HepG2 (cell line): Measurements from ENCODE around the gene JMJD6. TPM values are rescaled to one million over a fixed set of nuclear protein-coding genes. Genes with fewer than 3 reads are reported as not detected.

ENCODE experiments used
- ATAC-seq: fragments of 200-7000 bp; cut with Tn5 transposase; 3 replicates; pipeline ENCODE4 v1.9.1; 2020; ENCODE audit warnings: mild to moderate bottlenecking, moderate library complexity
- BruUV-seq: library from RNA; stranded (reverse); fragments of 400-500 nt; replicated peaks from 2 replicates; lab custom pipeline; 2021; lab: Mats Ljungman, UMichigan
- CTCF ChIA-PET: fragments of 300-600 bp; formaldehyde crosslinking; extraction: SDS; loops from one replicate; lab custom pipeline; 2021; ENCODE audit warnings: low total read pairs, inconsistent platforms, low intra/inter-chr PET ratio; lab: Yijun Ruan, JAX
- POLR2A ChIA-PET: fragments of 350-600 bp; sonication (Branson Sonifier 250); formaldehyde crosslinking; loops from one replicate; lab custom pipeline; 2020; ENCODE audit warnings: antibody characterized with exemption, inconsistent platforms; lab: Yijun Ruan, JAX
- DNase-seq: peaks from one replicate; pipeline ENCODE4 v3.0.0-alpha.2; 2015; ENCODE audit warnings: low spot score
- FAIRE-seq: peaks from 3 replicates; lab custom pipeline; 2011; peaks lifted over from hg19 to GRCh38; lab: Jason Lieb, UNC
- H2AFZ ChIP-seq: one replicate; pipeline ENCODE4 v1.6.1; 2011; ENCODE audit warnings: low read length, inconsistent platforms
- H3K27ac ChIP-seq: fragments of 300-600 bp; 3 replicates; pipeline ENCODE4 v1.8.0; 2011; ENCODE audit warnings: mixed run types, mild to moderate bottlenecking, mixed read lengths, low read length, inconsistent platforms; ENCODE audit not compliant: insufficient read depth; ENCODE audit errors: extremely low read length
- H3K27me3 ChIP-seq, 2 experiments: fragments of 200-600 bp in 1 of 2; 2 replicates in 1 of 2; 3 replicates in 1 of 2; pipeline versions ENCODE4 v1.6.0 to v1.8.0; 2011; ENCODE audit warnings: low read length in 2 of 2, mild to moderate bottlenecking in 2 of 2, moderate library complexity in 2 of 2, inconsistent platforms in 1 of 2; ENCODE audit not compliant: insufficient read depth in 2 of 2, control insufficient read depth in 1 of 2
- H3K36me3 ChIP-seq, 2 experiments: fragments of 200-600 bp in 1 of 2; replicated peaks in 1 of 2; 2 replicates in 1 of 2; 3 replicates in 1 of 2; pipeline versions ENCODE4 v1.5.1 to v1.8.0; 2011; ENCODE audit warnings: low read length in 2 of 2, inconsistent platforms in 1 of 2; ENCODE audit not compliant: insufficient read depth in 2 of 2, control insufficient read depth in 1 of 2
- H3K4me1 ChIP-seq: 2 replicates; pipeline ENCODE4 v1.5.1; 2012; ENCODE audit warnings: low read length, inconsistent platforms; ENCODE audit not compliant: insufficient read depth
- H3K4me2 ChIP-seq: 2 replicates; pipeline ENCODE4 v1.6.0; 2011; ENCODE audit warnings: low read depth, low read length, inconsistent platforms
- H3K4me3 ChIP-seq, 3 experiments: fragments of 200-600 bp in 1 of 3; sonication (generic), shearing (Covaris generic) in 1 of 3; replicated peaks in 1 of 3; 2 replicates each; pipeline ENCODE4 v1.5.1; 2011 to 2016; ENCODE audit warnings: low read length in 3 of 3, inconsistent platforms in 2 of 3, low read depth in 2 of 3, mild to moderate bottlenecking in 2 of 3, control low read depth in 1 of 3, mixed read lengths in 1 of 3; ENCODE audit not compliant: insufficient read depth in 1 of 3
- H3K79me2 ChIP-seq: one replicate; pipeline ENCODE4 v1.6.1; 2011; ENCODE audit warnings: low read length, inconsistent platforms; ENCODE audit not compliant: insufficient read depth
- H3K9ac ChIP-seq: 2 replicates; pipeline ENCODE4 v1.6.0; 2011; ENCODE audit warnings: mild to moderate bottlenecking, low read depth, low read length, inconsistent platforms; ENCODE audit not compliant: insufficient read depth
- H3K9me3 ChIP-seq: 2 replicates; pipeline ENCODE4 v1.5.1; 2012; ENCODE audit warnings: mild to moderate bottlenecking, low read length
- H4K20me1 ChIP-seq: 2 replicates; pipeline ENCODE4 v1.6.0; 2011; ENCODE audit warnings: inconsistent platforms, mild to moderate bottlenecking, low read length, moderate library complexity; ENCODE audit not compliant: insufficient read depth
- ATF6 ChIP-seq: sonication (generic); formaldehyde crosslinking; conservative IDR thresholded peaks from 2 replicates; pipeline ENCODE4 v1.4.0; 2020; ENCODE audit warnings: missing genetic modification reagents
- CCDC6 ChIP-seq: sonication (generic); formaldehyde crosslinking; IDR thresholded peaks from 2 replicates; pipeline ENCODE4 v1.8.1; 2022; ENCODE audit warnings: mild to moderate bottlenecking, missing genetic modification reagents, moderate library complexity
- CENPT ChIP-seq: sonication (generic); formaldehyde crosslinking; IDR thresholded peaks from 2 replicates; pipeline ENCODE4 v1.8.0; 2022; ENCODE audit warnings: low read depth, mild to moderate bottlenecking, moderate library complexity, missing genetic modification reagents
- CREM ChIP-seq, 2 experiments: sonication (generic) in 1 of 2; formaldehyde crosslinking in 1 of 2; IDR thresholded peaks; 2 replicates each; pipeline versions ENCODE4 v1.4.0 to v1.6.1; 2016 to 2020; ENCODE audit warnings: antibody characterized with exemption in 1 of 2, mild to moderate bottlenecking in 1 of 2, missing genetic modification reagents in 1 of 2
- HMGXB4 ChIP-seq, 2 experiments: sonication (generic) in 1 of 2; formaldehyde crosslinking in 1 of 2; IDR thresholded peaks; 2 replicates each; pipeline versions ENCODE4 v1.4.0 to v1.6.1; 2018 to 2020; ENCODE audit warnings: missing genetic modification reagents in 2 of 2, borderline replicate concordance in 1 of 2, low read depth in 1 of 2, mild to moderate bottlenecking in 1 of 2, missing biosample characterization in 1 of 2
- MATR3 ChIP-seq: sonication (generic); formaldehyde crosslinking; IDR thresholded peaks from 2 replicates; pipeline ENCODE4 v1.4.0; 2020; ENCODE audit warnings: missing genetic modification reagents
- POLR2AphosphoS5 ChIP-seq: IDR thresholded peaks from 2 replicates; pipeline ENCODE4 v1.6.1; 2012; ENCODE audit warnings: low read depth, low read length
- RBAK ChIP-seq: sonication (generic); formaldehyde crosslinking; IDR thresholded peaks from 2 replicates; pipeline ENCODE4 v1.5.1; 2020; ENCODE audit warnings: mild to moderate bottlenecking, missing genetic modification reagents
- SIX4 ChIP-seq: sonication (generic); formaldehyde crosslinking; IDR thresholded peaks from 2 replicates; pipeline ENCODE4 v1.4.0; 2020; ENCODE audit warnings: missing genetic modification reagents
- SMYD3 ChIP-seq: sonication (generic); formaldehyde crosslinking; IDR thresholded peaks from 2 replicates; pipeline ENCODE4 v1.8.1; 2023; ENCODE audit warnings: mild to moderate bottlenecking, missing genetic modification reagents
- TARDBP ChIP-seq: sonication (generic); formaldehyde crosslinking; IDR thresholded peaks from 2 replicates; pipeline ENCODE4 v1.8.0; 2022; ENCODE audit warnings: mild to moderate bottlenecking, missing genetic modification reagents
- TGIF2 ChIP-seq: IDR thresholded peaks from 2 replicates; pipeline ENCODE4 v1.6.1; 2016; ENCODE audit warnings: control low read depth, missing compliant biosample characterization
- YEATS4 ChIP-seq: sonication (generic); formaldehyde crosslinking; IDR thresholded peaks from 2 replicates; pipeline ENCODE4 v1.4.0; 2020; ENCODE audit warnings: missing genetic modification reagents, borderline replicate concordance
- ZKSCAN1 ChIP-seq: fragments of 150-350 bp; IDR thresholded peaks from 2 replicates; pipeline ENCODE4 v1.6.1; 2014; ENCODE audit warnings: low read length
- ZMYM3 ChIP-seq: sonication (generic); formaldehyde crosslinking; IDR thresholded peaks from 2 replicates; pipeline ENCODE4 v1.5.1; 2020; ENCODE audit warnings: mild to moderate bottlenecking, missing genetic modification reagents
- ZNF263 ChIP-seq: sonication (generic); formaldehyde crosslinking; IDR thresholded peaks from 2 replicates; pipeline ENCODE4 v1.4.0; 2020; ENCODE audit warnings: missing genetic modification reagents
- ZNF839 ChIP-seq: sonication (generic); formaldehyde crosslinking; IDR thresholded peaks from 2 replicates; pipeline ENCODE4 v1.4.0; 2020; ENCODE audit warnings: missing genetic modification reagents, mild to moderate bottlenecking, borderline replicate concordance
- ZSCAN20 ChIP-seq: sonication (generic); formaldehyde crosslinking; IDR thresholded peaks from 2 replicates; pipeline ENCODE4 v1.4.0; 2020; ENCODE audit warnings: missing genetic modification reagents, mild to moderate bottlenecking, borderline replicate concordance
- WGBS: methylation state at CpG from one replicate; pipeline ENCODE4 v1.1.6; 2017; ENCODE audit warnings: low lambda C conversion rate; 5-methylcytosine and 5-hydroxymethylcytosine counted together
- in situ Hi-C: cut with HindIII; loops from 2 replicates; pipeline ENCODE4 v1.10.0; 2017; ENCODE audit warnings: low pct_unique_long_range_greater_than_20kb; ENCODE audit not compliant: extremely low pct_ligation_motif_present
- intact Hi-C: fragments of 100-400 bp; cut with micrococcal nuclease; formaldehyde crosslinking; loops from one replicate; pipeline ENCODE4 v1.10.0; 2022; ENCODE audit not compliant: unreplicated experiment
- polyA plus RNA-seq, 8 experiments: library from polyadenylated mRNA; depleted of rRNA in 3 of 8; stranded (reverse) in 7 of 8; unstranded in 1 of 8; fragments of >200 nt; fragmentation: Illumina TruSeq in 4 of 8; extraction: Trizol in 4 of 8; gene quantifications; 2 replicates each; pipeline versions ENCODE4 v1.2.1 to v1.2.3, GENCODE V29; 2011 to 2016; ENCODE audit warnings: low read depth in 4 of 8, missing spikeins in 1 of 8, mixed read lengths in 1 of 8; ENCODE audit not compliant: insufficient read depth in 1 of 8
- total RNA-seq, 5 experiments: library from RNA; depleted of rRNA; stranded (reverse); fragments of >200 nt; fragmentation: Illumina TruSeq; extraction: Trizol; gene quantifications; 2 replicates each; pipeline ENCODE4 v1.2.3, GENCODE V29; 2016; ENCODE audit warnings: low read depth in 1 of 5

Gene JMJD6
- total and polyA plus RNA-seq, 2 of the 13 experiments (the other 11 are each of a cell fraction or from before 2014, with no cell fraction given) = 33.6 to 41.0 TPM

- TF ChIP-seq ATF6 (CRISPR knock-in tag) (no peak), ZNF263 (no peak), SMYD3 (CRISPR knock-in tag) (peak; percentile 33; the same call in 1 of the 2 replicates), MATR3 (CRISPR knock-in tag) (no peak)
Measured at GRCh38 chr17:76701471-76701967, 24.9 kb downstream of the JMJD6 start (continued).

GRCh38 chr17:76700617-76701470, 25.6 kb downstream of the JMJD6 start:
- ChIA-PET POLR2A (interaction anchor here (0.6 to 3.5 kb wide), 9 partner anchors 10 to 301 kb away, joined by 3 to 25 read pairs (median 4); partner anchors contain the start of genes JMJD6, MFSD11, MXRA7 and SRSF2), CTCF (no interaction called here)
- Histone ChIP-seq H3K4me3 (peak overlapping the region; percentile 56 to 75 (median 62)), H3K9me3 (no peaks in the 10 kb centered on the region), H3K36me3 (no peaks in the 10 kb centered on the region), H3K4me1 (peaks cover 74% of the 10 kb centered on the region), H3K79me2 (peaks cover 23% of the 10 kb centered on the region), H2AFZ (no peak overlapping the region), H3K27me3 (no peaks in the 10 kb centered on the region), H4K20me1 (peaks cover 3% of the 10 kb centered on the region; the same call in 1 of the 2 replicates), H3K4me2 (peak overlapping the region; percentile 94), H3K9ac (peak overlapping the region; percentile 64), H3K27ac (peak overlapping the region; percentile 71)
- ATAC-seq (peak; percentile 74), FAIRE-seq (peak; percentile 51), DNase-seq (peak; percentile 86)
- in situ Hi-C loops = no loop called here
- 6% methylated on average over 32 of the region's 33 CpGs for WGBS
- intact Hi-C loops = loop anchor here (10.0 kb wide), 1 partner anchor 146 kb away; no protein-coding TSS in a partner anchor
- no TSS peak for BruUV-seq
- peak; percentile 63; the same call in 1 of the 2 replicates for TF ChIP-seq CCDC6 (CRISPR knock-in tag)
- no peak; the same call in 1 of the 2 replicates for TF ChIP-seq TARDBP (CRISPR knock-in tag)
- no peak for TF ChIP-seq ZSCAN20 (CRISPR knock-in tag)
- TF ChIP-seq ZKSCAN1 = peak; percentile 51; the same call in 1 of the 2 replicates
- TF ChIP-seq POLR2AphosphoS5 = peak; percentile 39; the same call in 1 of the 2 replicates
- TF ChIP-seq TGIF2 = peak; percentile 37; the same call in 1 of the 2 replicates
- TF ChIP-seq SIX4 (CRISPR knock-in tag) = no peak
- TF ChIP-seq ZMYM3 = 0 out of 2 replicates have a peak, but pooled peaks have one; percentile 8
- no peak for TF ChIP-seq CENPT
- TF ChIP-seq CREM (IDR thresholded peaks at IDR 0.05) = peak; percentile 48; the same call in 1 of the 2 replicates
- TF ChIP-seq CREM (CRISPR knock-in tag; IDR thresholded peaks at IDR 0.05) = no peak
- TF ChIP-seq RBAK (CRISPR knock-in tag) = no peak
- 0 out of 2 replicates have a peak, but pooled peaks have one; percentile 81 for TF ChIP-seq ZNF839 (CRISPR knock-in tag)
- peak in 1 of 2 experiments; percentile 75; a peak in 2 of 4 replicates for TF ChIP-seq HMGXB4 (CRISPR knock-in tag; IDR thresholded peaks at IDR 0.05; ENCODE audit: borderline replicate concordance in 1 of 2, low read depth in 1 of 2)
- TF ChIP-seq YEATS4 = peak; percentile 61; the same call in 1 of the 2 replicates
